ENCODE data around the gene MOXD1.

GRCh38 chr6:132410830-132411229 lies 9.6 kb upstream of the MOXD1 start:
- TF ChIP-seq SIN3A (IDR thresholded peaks at IDR 0.05; ENCODE audit: borderline replicate concordance, low read depth, low read length), result no peak
- TF ChIP-seq CTCF (IDR thresholded peaks at IDR 0.05), result no peak
- no peak for TF ChIP-seq RFX5 (IDR thresholded peaks at IDR 0.05; ENCODE audit: low read length)
- TF ChIP-seq USF2 (IDR thresholded peaks at IDR 0.05; ENCODE audit: borderline replicate concordance, low read depth, low read length), result no peak
- TF ChIP-seq EZH2phosphoT487 (IDR thresholded peaks at IDR 0.05; ENCODE audit: borderline replicate concordance, low read depth), result no peak
- TF ChIP-seq CHD2 (IDR thresholded peaks at IDR 0.05; ENCODE audit: low read length, partially characterized antibody), result no peak
- no peak for TF ChIP-seq POLR2AphosphoS5 (IDR thresholded peaks at IDR 0.05; ENCODE audit: low read depth, low read length)

Measured in SK-N-SH (cell line).